Midbrain (tissue), 1 donor: ENCODE measurements around the gene ABLIM1.

Experiments used
- DNase-seq: peaks from one replicate; lab custom pipeline; 2025; lab: John Stamatoyannopoulos, UW

ABLIM1 gene

GRCh38 chr10:114388275-114388674 lies 269.8 kb downstream of the ABLIM1 start:
- DNase-seq, result no peak

DNA sequence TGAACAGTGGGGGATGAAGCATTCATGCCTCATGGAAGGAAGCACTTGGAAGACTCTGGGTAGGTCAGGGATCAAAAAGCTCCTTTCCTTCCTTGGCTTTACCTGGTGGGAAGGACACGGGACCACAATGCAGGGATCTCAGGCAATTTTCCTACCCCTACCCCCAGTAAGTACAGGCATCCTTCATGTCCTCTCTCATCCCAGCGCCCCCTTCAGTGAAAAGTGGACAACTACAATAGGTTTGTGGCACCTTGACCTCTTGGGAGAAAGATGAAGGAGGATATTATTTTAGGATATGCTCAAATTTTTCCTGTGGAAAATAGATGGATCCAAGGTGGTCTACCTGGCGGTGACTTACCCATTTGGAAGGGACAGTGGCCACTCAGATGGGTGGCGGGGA lies 270.3 kb downstream of the ABLIM1 start:
- DNase-seq, result no peak

- no peak for DNase-seq
These were observed 271.6 kb downstream of the ABLIM1 start for GRCh38 chr10:114386452-114386851.

- no peak for DNase-seq
These were observed 272.5 kb downstream of the ABLIM1 start for GRCh38 chr10:114385557-114385956.

GRCh38 chr10:114384601-114385000 lies 273.5 kb downstream of the ABLIM1 start:
- DNase-seq, result no peak

- peak; percentile 63 for DNase-seq
These were observed 273.9 kb downstream of the ABLIM1 start for GRCh38 chr10:114384181-114384580.
